Measurements from ENCODE around the gene PNLDC1.

Gene PNLDC1

GRCh38 chr6:159853754-159854153 lies 53.7 kb downstream of the PNLDC1 start:
- DNase-seq, result no peak

DNA sequence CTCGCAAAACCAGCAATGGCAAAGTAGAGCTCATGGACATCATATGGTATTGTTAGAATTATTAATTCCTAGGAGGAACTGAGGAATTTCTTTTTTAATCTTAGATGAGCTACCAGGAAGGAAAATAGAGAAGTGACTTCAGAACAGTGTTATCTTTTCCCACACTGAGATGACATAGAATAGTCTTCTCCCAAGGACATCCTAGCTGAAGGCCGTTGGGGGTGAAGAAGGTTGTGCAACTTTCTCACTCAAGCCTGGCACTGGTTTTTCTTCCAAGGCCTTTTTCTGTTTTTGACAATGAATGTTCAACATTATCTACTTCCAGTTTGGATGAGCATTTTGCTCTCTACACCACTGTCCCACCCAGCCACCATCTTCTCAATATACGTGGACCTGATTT lies 54.9 kb downstream of the PNLDC1 start:
- DNase-seq, result no peak

- DNase-seq, result no peak
These were observed 58.2 kb downstream of the PNLDC1 start for GRCh38 chr6:159858259-159858658.

DNA sequence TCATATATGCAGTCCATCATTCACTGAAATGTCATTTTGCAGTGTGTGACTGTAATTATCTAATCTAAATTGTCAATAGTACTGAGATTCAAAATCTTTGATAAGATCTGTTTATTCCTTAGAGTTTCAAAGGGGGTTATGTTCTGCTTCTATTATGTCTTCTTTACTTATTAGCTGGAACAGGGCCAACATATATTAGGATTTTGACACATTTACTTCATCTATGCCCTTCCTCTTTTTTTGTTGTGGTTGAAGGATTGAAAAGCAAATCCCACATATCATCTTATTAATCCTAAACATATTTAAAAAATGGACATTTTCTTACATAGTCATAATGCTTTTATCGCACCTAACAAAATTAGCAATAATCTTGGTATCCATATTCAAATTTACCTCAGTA lies 60.4 kb downstream of the PNLDC1 start:
- no peak for DNase-seq

DNA sequence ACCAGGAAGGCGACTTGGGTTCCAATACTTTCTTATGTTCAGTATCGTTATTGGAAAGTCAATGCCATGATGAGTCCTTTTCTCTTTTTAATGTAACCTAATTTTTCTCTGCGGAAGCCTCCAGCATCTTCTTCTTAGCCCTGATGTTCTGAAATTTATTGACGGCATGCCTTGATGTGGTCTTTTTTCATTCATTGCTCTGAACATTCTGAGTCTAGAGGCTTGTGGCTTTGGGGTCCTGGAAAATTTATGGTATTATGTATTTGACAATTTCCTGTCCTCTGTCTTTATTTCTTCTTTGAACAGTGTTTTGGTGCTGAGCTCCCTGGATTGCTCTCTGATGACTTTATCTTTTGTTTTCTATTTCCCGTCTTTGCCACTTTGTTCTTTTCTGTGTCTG lies 62.0 kb downstream of the PNLDC1 start:
- no peak for DNase-seq

GRCh38 chr6:159863341-159863740 lies 63.3 kb downstream of the PNLDC1 start:
- DNase-seq, result peak; percentile 69

GRCh38 chr6:159865226-159865920 lies 65.3 kb downstream of the PNLDC1 start:
- DNase-seq, result no peak

GRCh38 chr6:159866286-159867247 lies 66.5 kb downstream of the PNLDC1 start:
- no peak for DNase-seq

All from hematopoietic multipotent progenitor cell treated with erythropoietin and hydrocortisone succinate and interleukin-3 and kit ligand, for 8 days (in vitro differentiated cells).